ENCODE measurements around the gene VPS29. TPM values are rescaled to one million over a fixed set of nuclear protein-coding genes. Genes with fewer than 3 reads are reported as not detected.

VPS29 gene
- total and polyA plus RNA-seq, 8 donors: 7.8 to 192 (median 152) TPM

DNA sequence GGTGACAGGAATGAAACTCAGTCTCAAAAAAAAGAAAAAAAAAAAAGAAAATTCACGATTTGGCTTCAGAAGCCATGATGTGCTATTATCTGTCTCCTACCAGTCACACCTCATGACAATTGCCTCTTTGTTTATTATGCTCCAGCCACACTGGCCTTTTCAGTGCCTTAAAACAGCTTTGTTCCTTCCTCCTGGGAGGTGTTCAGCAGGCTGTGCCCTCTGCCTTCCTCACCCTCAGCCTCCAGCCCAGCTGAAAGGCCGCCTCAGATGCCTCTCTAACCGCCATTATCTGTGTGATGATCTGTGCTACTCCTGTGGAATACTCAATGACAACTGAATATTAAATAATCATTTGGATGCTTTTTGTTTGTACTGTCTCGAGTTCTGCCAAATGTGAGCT lies 43.2 kb downstream of the VPS29 start:
- no peak for TF ChIP-seq POLR2A (IDR thresholded peaks at IDR 0.05)
- no peak for TF ChIP-seq EP300 (IDR thresholded peaks at IDR 0.05)
- TF ChIP-seq CTCF (IDR thresholded peaks at IDR 0.05): no peak
- TF ChIP-seq POLR2AphosphoS5 (IDR thresholded peaks at IDR 0.05): no peak
- H3K4me1 ChIP-seq: no peaks in the 10 kb centered on the region
- H3K27ac ChIP-seq: no peak overlapping the region
- no peak for DNase-seq
- 87 to 97% (median 93%) methylated on average over 4 of the region's 4 CpGs for WGBS, 5 donors
- intact Hi-C loops (cut with DNase I; ENCODE audit: low total_unique reads): loop anchor here (10.0 kb wide), 1 partner anchor 146 kb away; no protein-coding TSS in a partner anchor
- no peaks in the 10 kb centered on the region for H3K9me3 ChIP-seq
- no peak overlapping the region for H3K4me3 ChIP-seq
- H3K27me3 ChIP-seq: no peaks in the 10 kb centered on the region
- H3K36me3 ChIP-seq: peaks cover 21 to 98% (median 91%) of the 10 kb centered on the region in 4 donors

GRCh38 chr12:110453569-110454296 lies 48.2 kb downstream of the VPS29 start:
- TF ChIP-seq POLR2A (IDR thresholded peaks at IDR 0.05): no peak
- DNase-seq: no peak
- 77 to 87% (median 85%) methylated on average over 4 of the region's 4 CpGs for WGBS, 5 donors
- intact Hi-C loops (cut with DNase I; ENCODE audit: low total_unique reads): loop anchor here (10.0 kb wide), 1 partner anchor 151 kb away; no protein-coding TSS in a partner anchor
- Histone ChIP-seq H3K36me3 (peaks cover 10 to 71% (median 60%) of the 10 kb centered on the region in 4 donors), H3K4me3 (no peak overlapping the region), H3K27ac (no peak overlapping the region), H3K4me1 (peaks cover 6 to 14% (median 10%) of the 10 kb centered on the region in 4 donors), H3K27me3 (no peaks in the 10 kb centered on the region), H3K9me3 (no peaks in the 10 kb centered on the region)

- peaks cover 19 to 39% (median 28%) of the 10 kb centered on the region in 4 donors for H3K4me1 ChIP-seq
- DNase-seq: no peak
- intact Hi-C loops (cut with DNase I; ENCODE audit: low total_unique reads): loop anchor here (10.0 kb wide), 1 partner anchor 154 kb away; no protein-coding TSS in a partner anchor
- no peaks in the 10 kb centered on the region for H3K9me3 ChIP-seq
- WGBS, 5 donors: 67 to 88% (median 82%) methylated on average over 1 of the region's 1 CpG
- H3K36me3 ChIP-seq: peaks cover 5 to 55% (median 49%) of the 10 kb centered on the region in 4 donors
- H3K27me3 ChIP-seq: no peaks in the 10 kb centered on the region
- peak overlapping the region in 2 of 5 donors; percentile 34 to 98 for H3K27ac ChIP-seq
- no peak for TF ChIP-seq POLR2AphosphoS5 (IDR thresholded peaks at IDR 0.05)
- TF ChIP-seq POLR2A (IDR thresholded peaks at IDR 0.05): no peak
- no peak for TF ChIP-seq EP300 (IDR thresholded peaks at IDR 0.05)
- no peak for TF ChIP-seq CTCF (IDR thresholded peaks at IDR 0.05)
- no peak overlapping the region for H3K4me3 ChIP-seq
These were observed 50.6 kb downstream of the VPS29 start for GRCh38 chr12:110451263-110451662.

- peaks cover 19 to 50% (median 33%) of the 10 kb centered on the region in 4 donors for H3K4me1 ChIP-seq
- TF ChIP-seq POLR2AphosphoS5 (IDR thresholded peaks at IDR 0.05) (peak; percentile 73 to 98 (median 87)), POLR2A (IDR thresholded peaks at IDR 0.05) (peak in 1 of 4 donors; percentile 13), EP300 (IDR thresholded peaks at IDR 0.05) (no peak), CTCF (IDR thresholded peaks at IDR 0.05) (peak in 5 of 7 experiments; percentile 72 to 87 (median 77))
- H3K9me3 ChIP-seq: no peaks in the 10 kb centered on the region
- DNase-seq: peak; percentile 96 to 99
- peak within 1 kb of the TSS; percentile 93 to 99 (median 98) for H3K27ac ChIP-seq
- H3K27me3 ChIP-seq: no peaks in the 10 kb centered on the region
- intact Hi-C loops (cut with DNase I; ENCODE audit: low total_unique reads): loop anchor here (10.0 kb wide), 1 partner anchor 155 kb away; no protein-coding TSS in a partner anchor
- 0 to 1% (median 0%) methylated on average over 43 to 51 of the region's 51 CpGs for WGBS, 5 donors
- H3K4me3 ChIP-seq: peak within 1 kb of the TSS; percentile 89 to 98 (median 94)
- peaks cover 11 to 55% (median 49%) of the 10 kb centered on the region in 4 donors for H3K36me3 ChIP-seq
These were observed 52.0 kb downstream of the VPS29 start, which contains the start of gene ARPC3 for GRCh38 chr12:110449799-110450497. TSS of gene ARPC3 (minus strand) at chr12:110450337. CDS start at chr12:110450260, 77 bp downstream.

All from stomach (tissue), 9 donors.